Tibial nerve (tissue), 4 donors: Measurements from ENCODE around the gene CCDC70. TPM values are rescaled to one million over a fixed set of nuclear protein-coding genes. Genes with fewer than 3 reads are reported as not detected.

Source experiments
- DNase-seq, 2 donors: peaks; one replicate each; pipeline ENCODE4 v3.0.0-alpha.2; 2019; ENCODE audit warnings: low spot score in 2 of 2
- H3K27ac ChIP-seq, 4 donors: fragments of 200-600 bp; sonication (generic) in 3 of 4; one replicate each; pipeline ENCODE4 v1.5.1; 2017 to 2019; ENCODE audit warnings: mild to moderate bottlenecking in 1 of 4
- H3K27me3 ChIP-seq, 2 donors: fragments of 200-600 bp; sonication (generic) in 1 of 2; one replicate each; pipeline versions ENCODE4 v1.5.1 to v1.6.0; 2017 to 2019
- H3K36me3 ChIP-seq, 3 donors: fragments of 200-600 bp; sonication (generic); one replicate each; pipeline ENCODE4 v1.5.1; 2018 to 2019
- H3K4me1 ChIP-seq, 4 donors: fragments of 200-600 bp; sonication (generic) in 3 of 4; one replicate each; pipeline ENCODE4 v1.5.1; 2017 to 2019
- H3K4me3 ChIP-seq, 4 donors: fragments of 200-600 bp; sonication (generic) in 3 of 4; one replicate each; pipeline ENCODE4 v1.5.1; 2017 to 2019; ENCODE audit warnings: mild to moderate bottlenecking in 1 of 4, moderate library complexity in 1 of 4
- H3K9me3 ChIP-seq, 4 donors: fragments of 200-600 bp; sonication (generic) in 3 of 4; one replicate each; pipeline ENCODE4 v1.5.1; 2017 to 2019
- CTCF ChIP-seq, 5 experiments: fragments of 200-600 bp in 3 of 5; fragments of 450-650 bp in 2 of 5; sonication (generic) in 3 of 5; IDR thresholded peaks; one replicate each; pipeline ENCODE4 v1.5.1; 2016 to 2019; ENCODE audit warnings: antibody characterized with exemption in 5 of 5, mild to moderate bottlenecking in 3 of 5, moderate library complexity in 2 of 5
- EP300 ChIP-seq, 2 donors: sonication (generic); formaldehyde crosslinking; IDR thresholded peaks; one replicate each; pipeline ENCODE4 v1.6.1; 2017; ENCODE audit warnings: antibody characterized with exemption in 2 of 2, mild to moderate bottlenecking in 1 of 2
- POLR2A ChIP-seq, 2 donors: fragments of 450-650 bp; IDR thresholded peaks; one replicate each; pipeline ENCODE4 v1.6.1; 2017; ENCODE audit warnings: antibody characterized with exemption in 2 of 2, mild to moderate bottlenecking in 2 of 2, moderate library complexity in 2 of 2
- WGBS, 2 donors: methylation state at CpG; one replicate each; pipeline ENCODE4 v1.1.5; 2018; 5-methylcytosine and 5-hydroxymethylcytosine counted together
- total RNA-seq, 4 donors: library from RNA; depleted of rRNA; stranded (reverse); fragments of >200 nt; gene quantifications; one replicate each; pipeline ENCODE4 v1.1.0, GENCODE V29; 2016

CCDC70 gene
- total RNA-seq, 4 donors from 2014 or later = not detected

- no peak for DNase-seq
- 70 to 71% methylated on average over 5 of the region's 5 CpGs for WGBS, 2 donors
- H3K9me3 ChIP-seq = peaks cover 0 to 7% (median 0%) of the 10 kb centered on the region in 4 donors
- no peak overlapping the region for H3K27ac ChIP-seq
- no peaks in the 10 kb centered on the region for H3K36me3 ChIP-seq
- H3K4me3 ChIP-seq = no peak overlapping the region
- H3K27me3 ChIP-seq = no peaks in the 10 kb centered on the region
- TF ChIP-seq EP300 (IDR thresholded peaks at IDR 0.05) = no peak
- no peak for TF ChIP-seq POLR2A (IDR thresholded peaks at IDR 0.05)
- no peak for TF ChIP-seq CTCF (IDR thresholded peaks at IDR 0.05)
- H3K4me1 ChIP-seq = no peaks in the 10 kb centered on the region
Observed at GRCh38 chr13:51883226-51883600, 21.4 kb downstream of the CCDC70 start.

- no peaks in the 10 kb centered on the region for H3K4me1 ChIP-seq
- no peaks in the 10 kb centered on the region for H3K27me3 ChIP-seq
- TF ChIP-seq POLR2A (IDR thresholded peaks at IDR 0.05) = no peak
- no peak for DNase-seq
- H3K9me3 ChIP-seq = peaks cover 0 to 7% (median 0%) of the 10 kb centered on the region in 4 donors
- no peaks in the 10 kb centered on the region for H3K36me3 ChIP-seq
- no peak overlapping the region for H3K4me3 ChIP-seq
- H3K27ac ChIP-seq = no peak overlapping the region
- 89 to 92% methylated on average over 2 of the region's 2 CpGs for WGBS, 2 donors
Observed at GRCh38 chr13:51885651-51886050, 23.9 kb downstream of the CCDC70 start.

- Histone ChIP-seq H3K27ac (no peak overlapping the region), H3K4me3 (no peak overlapping the region), H3K36me3 (no peaks in the 10 kb centered on the region), H3K4me1 (no peaks in the 10 kb centered on the region), H3K9me3 (no peaks in the 10 kb centered on the region), H3K27me3 (no peaks in the 10 kb centered on the region)
- WGBS, 2 donors = 70 to 72% methylated on average over 2 of the region's 2 CpGs
- TF ChIP-seq CTCF (IDR thresholded peaks at IDR 0.05) (no peak), POLR2A (IDR thresholded peaks at IDR 0.05) (no peak), EP300 (IDR thresholded peaks at IDR 0.05) (no peak)
- DNase-seq = no peak
Observed at GRCh38 chr13:51887468-51887867, 25.7 kb downstream of the CCDC70 start.

- no peak overlapping the region for H3K4me3 ChIP-seq
- no peaks in the 10 kb centered on the region for H3K9me3 ChIP-seq
- no peak overlapping the region for H3K27ac ChIP-seq
- peaks cover 0 to 10% (median 0%) of the 10 kb centered on the region in 4 donors for H3K4me1 ChIP-seq
- TF ChIP-seq CTCF (IDR thresholded peaks at IDR 0.05) = no peak
- no peak for TF ChIP-seq POLR2A (IDR thresholded peaks at IDR 0.05)
- TF ChIP-seq EP300 (IDR thresholded peaks at IDR 0.05) = no peak
- no peaks in the 10 kb centered on the region for H3K36me3 ChIP-seq
- no peaks in the 10 kb centered on the region for H3K27me3 ChIP-seq
- no peak for DNase-seq
- WGBS, 2 donors = 68 to 73% methylated on average over 3 of the region's 3 CpGs
Observed at GRCh38 chr13:51892657-51893056, 30.9 kb downstream of the CCDC70 start.

- TF ChIP-seq POLR2A (IDR thresholded peaks at IDR 0.05) = no peak
- TF ChIP-seq CTCF (IDR thresholded peaks at IDR 0.05) = no peak
- TF ChIP-seq EP300 (IDR thresholded peaks at IDR 0.05) = no peak
- H3K9me3 ChIP-seq = no peaks in the 10 kb centered on the region
- peaks cover 0 to 10% (median 0%) of the 10 kb centered on the region in 4 donors for H3K4me1 ChIP-seq
- H3K36me3 ChIP-seq = no peaks in the 10 kb centered on the region
- 97 to 98% methylated on average over 4 of the region's 4 CpGs for WGBS, 2 donors
- H3K27me3 ChIP-seq = no peaks in the 10 kb centered on the region
- no peak for DNase-seq
- no peak overlapping the region for H3K27ac ChIP-seq
- no peak overlapping the region for H3K4me3 ChIP-seq
Observed at GRCh38 chr13:51894239-51894638, 32.5 kb downstream of the CCDC70 start.
